Activated CD8-positive, alpha-beta memory T cell treated with anti-CD3 and anti-CD28 coated beads for 1 hour (primary cell): ENCODE measurements around the gene DOP1B.
"Not testable (repeated sequence)": the region's sequence is repeated elsewhere in the genome, so short reads cannot be mapped to it uniquely, and the experiment has no call there.

ENCODE experiments used
- DNase-seq, 2 donors: peaks; one replicate each; pipeline ENCODE4 v3.0.0-alpha.2; 2020; ENCODE audit warnings: low read depth in 1 of 2; ENCODE audit errors: extremely low read depth in 1 of 2

Gene DOP1B, protein sequence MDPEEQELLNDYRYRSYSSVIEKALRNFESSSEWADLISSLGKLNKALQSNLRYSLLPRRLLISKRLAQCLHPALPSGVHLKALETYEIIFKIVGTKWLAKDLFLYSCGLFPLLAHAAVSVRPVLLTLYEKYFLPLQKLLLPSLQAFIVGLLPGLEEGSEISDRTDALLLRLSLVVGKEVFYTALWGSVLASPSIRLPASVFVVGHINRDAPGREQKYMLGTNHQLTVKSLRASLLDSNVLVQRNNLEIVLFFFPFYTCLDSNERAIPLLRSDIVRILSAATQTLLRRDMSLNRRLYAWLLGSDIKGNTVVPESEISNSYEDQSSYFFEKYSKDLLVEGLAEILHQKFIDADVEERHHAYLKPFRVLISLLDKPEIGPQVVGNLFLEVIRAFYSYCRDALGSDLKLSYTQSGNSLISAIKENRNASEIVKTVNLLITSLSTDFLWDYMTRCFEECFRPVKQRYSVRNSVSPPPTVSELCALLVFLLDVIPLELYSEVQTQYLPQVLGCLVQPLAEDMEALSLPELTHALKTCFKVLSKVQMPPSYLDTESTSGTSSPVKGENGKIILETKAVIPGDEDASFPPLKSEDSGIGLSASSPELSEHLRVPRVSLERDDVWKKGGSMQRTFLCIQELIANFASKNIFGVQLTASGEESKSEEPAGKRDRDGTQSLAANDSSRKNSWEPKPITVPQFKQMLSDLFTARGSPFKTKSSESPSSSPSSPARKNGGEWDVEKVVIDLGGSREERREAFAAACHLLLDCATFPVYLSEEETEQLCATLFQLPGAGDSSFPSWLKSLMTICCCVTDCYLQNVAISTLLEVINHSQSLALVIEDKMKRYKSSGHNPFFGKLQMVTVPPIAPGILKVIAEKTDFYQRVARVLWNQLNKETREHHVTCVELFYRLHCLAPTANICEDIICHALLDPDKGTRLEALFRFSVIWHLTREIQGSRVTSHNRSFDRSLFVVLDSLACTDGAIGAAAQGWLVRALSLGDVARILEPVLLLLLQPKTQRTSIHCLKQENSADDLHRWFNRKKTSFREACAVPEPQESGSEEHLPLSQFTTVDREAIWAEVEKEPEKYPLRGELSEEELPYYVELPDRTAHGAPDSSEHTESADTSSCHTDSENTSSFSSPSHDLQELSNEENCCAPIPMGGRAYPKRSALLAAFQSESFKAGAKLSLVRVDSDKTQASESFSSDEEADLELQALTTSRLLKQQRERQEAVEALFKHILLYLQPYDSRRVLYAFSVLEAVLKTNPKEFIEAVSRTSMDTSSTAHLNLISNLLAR (N-terminal part only)

DNA sequence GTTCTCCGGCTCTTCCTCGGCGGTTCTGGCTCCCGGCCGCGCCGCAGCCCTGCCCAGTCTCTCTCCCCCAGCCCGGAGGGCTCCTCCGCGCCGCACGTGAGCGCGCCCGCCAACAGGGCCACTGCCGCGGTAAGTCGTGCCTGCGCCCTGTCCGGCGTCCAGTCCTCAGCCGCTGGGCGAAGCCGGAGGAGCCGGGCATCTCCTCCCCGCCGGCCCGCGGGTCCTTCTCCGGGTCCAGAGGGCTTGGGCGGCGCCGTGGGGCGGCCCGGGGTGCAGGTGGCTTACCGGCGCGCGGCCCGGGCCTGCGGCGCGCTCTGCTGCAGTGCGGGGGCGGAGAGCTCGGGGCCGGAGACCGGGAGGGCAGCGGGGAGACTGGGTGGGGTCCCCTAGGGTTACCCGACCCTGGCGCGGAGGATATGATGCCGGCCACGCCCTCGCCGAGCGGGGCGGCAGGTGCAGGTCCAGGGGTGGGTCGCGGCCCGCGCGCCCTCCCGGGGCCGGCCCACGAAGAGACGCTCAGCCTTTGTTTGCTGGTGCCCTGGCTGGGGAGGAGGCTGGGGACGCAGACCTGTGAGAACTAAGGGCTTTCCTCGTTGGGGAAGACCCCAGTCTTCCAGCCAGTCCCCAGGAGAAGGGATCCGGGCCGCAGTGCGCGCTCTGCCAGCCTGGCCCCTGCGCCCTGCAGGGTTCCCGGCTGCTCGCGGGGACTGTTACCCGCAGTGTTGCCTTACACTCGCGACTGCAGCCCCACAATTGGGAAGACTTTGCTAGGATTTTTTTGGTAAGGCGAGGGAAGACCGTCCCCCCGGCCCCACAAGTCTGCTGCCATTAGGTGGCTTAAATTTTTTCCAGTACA, at the start of gene DOP1B:
Gene DOP1B (plus strand): TSS at position 10 of the 856 bp plus-strand sequence. CDS start 7,910 bp downstream, outside the sequence.
- no peak for DNase-seq

DNA sequence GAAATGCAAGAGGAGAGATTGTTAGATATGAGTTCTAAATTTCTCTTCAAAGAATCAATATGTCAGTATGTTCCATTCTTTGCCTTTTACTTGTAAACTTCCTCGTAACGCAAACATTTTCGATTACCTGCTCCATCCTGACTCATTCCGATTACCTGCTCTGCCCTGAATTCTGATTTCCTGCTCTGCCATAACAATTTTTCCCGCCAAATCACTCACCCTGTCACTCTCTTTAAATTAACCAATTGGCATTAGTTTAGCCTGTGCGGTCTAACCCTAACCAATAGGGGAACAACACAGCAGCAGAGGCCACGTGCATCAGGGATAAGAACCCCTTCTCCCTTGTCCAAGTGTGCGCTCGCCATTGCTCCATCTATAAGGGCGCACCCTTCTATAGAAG, 46.8 kb upstream of the DOP1B start:
- DNase-seq = no peak

DNA sequence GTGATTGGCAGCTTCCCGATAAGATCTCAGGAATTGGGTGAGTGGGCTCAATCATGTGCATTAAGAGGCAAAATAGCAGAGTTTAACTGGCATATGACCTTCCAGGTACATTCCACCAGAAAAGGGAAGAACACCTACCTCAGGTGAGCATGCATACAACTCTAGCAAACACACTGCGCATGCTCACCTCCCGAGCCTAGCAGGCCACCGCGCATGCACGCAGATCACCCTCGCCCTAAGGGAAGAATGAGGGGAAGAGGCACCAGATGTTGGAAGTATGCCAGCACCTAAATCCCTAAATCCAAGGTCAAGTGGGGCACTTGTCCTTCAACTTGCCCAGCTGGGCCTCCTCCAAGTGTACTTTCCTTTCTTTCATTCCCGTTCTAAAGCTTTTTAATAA, 45.4 kb upstream of the DOP1B start:
- DNase-seq = no peak

DNA sequence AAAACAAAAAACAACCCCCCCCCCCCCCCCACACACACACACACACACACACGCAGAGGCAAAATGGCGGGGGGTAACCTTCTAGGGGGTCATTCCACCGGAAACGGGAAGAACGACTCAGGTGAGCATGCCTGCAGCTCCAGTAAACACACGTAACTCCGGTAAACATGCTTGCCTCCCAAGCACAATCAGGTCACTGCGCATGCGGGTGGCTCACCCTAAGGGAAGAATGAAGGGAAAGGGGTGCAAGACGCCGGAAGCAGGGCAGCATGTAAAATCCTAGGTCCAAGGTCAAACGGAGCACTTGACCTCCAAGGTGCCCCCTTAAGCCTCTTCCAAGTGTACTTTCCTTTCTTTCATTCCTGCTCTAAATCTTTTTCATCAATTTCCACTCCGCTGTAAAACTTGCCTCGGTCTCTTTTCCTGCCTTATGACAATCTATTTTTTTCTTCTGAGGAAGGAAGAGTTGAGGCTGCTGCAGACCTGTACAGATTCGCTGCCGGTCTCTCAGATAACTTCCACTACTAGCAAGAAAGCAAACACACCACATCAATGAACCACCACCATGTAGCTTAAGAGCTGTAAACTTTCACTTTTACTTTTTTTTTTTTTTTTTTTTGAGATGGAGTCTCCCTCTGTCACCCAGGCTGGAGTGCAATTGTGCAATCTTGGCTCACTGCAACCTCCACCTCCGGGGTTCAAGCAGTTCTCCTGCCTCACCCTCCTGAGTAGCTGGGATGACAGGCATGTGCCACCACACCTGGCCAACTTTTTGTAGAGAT, 42.8 kb upstream of the DOP1B start:
- DNase-seq = peak in 1 of 2 donors; percentile 35

DNA sequence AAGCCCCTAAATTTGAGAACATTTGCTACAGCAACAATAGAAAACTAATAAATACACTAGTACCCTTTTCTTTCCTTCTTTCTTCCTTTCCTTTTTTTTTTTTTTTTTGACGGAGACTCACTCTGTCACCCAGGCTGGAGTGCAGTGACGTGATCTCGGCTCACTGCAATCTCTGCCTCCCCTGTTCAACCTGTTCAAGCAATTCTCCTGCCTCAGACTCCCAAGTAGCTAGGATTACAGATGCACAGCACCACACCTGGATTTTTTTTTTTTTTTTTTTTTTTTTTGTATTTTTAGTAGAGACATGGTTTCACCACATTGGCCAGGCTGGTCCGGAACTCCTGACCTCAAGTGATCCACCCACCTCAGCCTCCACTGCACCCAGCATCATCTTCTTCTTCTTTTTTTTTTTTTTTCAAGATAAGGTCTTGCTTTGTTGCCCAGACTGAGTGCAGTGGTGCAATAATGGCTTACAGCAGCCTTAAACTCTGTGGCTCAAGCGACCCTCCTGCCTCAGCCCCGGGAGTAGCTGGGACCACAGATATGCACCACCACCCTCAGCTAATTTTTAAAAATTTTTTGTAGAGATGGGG, 41.4 kb upstream of the DOP1B start:
- no peak for DNase-seq

DNA sequence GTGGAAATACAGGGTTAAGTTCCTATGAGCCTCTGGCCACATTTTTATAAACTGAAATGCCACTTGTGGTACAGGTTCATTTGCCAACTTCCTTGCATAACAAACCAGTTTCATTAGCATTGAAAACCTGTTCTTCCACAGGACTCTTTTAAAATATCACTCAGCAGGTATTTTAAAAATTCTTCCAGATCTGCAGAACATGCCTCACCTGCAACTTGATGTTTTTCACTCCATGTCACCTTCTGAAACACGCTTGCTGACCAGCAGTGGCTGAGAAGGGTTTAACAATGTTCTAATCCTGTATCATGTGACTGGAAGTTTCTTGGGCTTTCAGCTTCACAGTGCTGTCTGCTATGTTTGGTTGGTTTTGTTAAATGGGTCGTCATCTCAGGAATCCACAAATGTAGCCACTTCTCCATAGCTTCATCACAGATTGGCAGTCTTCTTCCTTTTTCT, 39.3 kb upstream of the DOP1B start:
- no peak for DNase-seq

DNA sequence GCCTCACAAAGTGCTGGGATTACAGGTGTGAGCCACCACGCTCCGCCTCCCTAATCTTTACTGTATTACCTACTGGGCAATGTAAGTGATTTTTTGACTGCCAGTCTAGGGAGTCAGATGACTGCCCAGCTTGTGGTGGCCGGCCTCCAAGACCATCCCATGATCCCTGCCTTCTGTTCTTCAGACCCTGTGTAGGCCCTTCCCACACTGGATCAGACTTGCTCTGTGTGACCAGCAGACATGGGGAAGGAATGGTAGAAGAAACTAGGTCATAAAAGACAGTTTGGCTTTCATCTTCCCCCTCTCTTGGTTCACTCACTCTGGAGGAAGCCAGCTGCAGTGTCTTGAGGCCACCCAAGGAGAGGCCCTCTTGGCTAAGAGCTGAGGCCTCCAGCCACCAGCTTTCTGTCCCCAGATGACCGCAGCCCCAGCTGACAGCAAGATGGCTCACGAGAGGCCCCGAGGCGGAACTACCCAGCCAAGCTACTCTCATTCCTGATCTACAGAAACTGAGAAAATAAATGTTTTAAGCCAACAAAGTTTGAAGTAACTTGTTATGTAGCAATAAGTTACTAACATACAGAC, 36.2 kb upstream of the DOP1B start:
- DNase-seq = no peak

DNA sequence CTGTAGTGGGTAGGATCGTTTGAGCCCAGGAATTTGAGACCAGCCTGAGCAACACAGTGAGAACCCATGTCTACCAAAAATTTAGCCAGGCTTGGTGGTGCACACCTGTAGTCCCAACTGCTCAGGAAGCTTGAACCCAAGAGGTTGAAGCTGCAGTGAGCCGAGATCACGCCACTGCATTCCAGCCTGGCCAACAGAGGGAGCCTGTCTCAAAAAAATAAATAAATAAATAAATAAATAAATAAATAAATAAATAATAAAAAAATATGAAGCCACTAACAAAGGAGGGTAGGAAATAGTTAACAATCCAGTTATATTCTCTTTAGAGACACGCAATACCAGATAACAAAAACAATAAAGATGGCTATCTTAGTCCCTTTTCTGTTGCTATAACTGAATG, 33.6 kb upstream of the DOP1B start:
- no peak for DNase-seq

DNA sequence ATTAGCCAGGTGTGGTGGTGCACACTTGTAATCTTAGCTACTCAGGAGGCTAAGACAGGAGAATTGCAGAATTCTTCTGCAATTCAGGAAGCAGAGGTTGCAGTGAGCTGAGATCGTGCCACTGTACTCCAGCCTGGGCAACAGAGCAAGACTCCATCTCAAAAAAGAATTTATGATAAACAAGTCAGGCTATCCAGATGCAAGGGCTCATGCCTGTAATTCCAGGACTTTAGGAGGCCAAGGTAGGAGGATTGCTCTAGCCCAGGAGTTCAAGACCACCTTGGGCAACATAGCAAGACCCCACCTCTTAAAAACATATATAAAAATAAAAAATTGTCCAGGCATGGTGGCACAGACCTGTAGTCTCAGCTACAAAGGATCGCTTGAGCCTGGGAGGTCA, 32.2 kb upstream of the DOP1B start:
- no peak for DNase-seq

DNA sequence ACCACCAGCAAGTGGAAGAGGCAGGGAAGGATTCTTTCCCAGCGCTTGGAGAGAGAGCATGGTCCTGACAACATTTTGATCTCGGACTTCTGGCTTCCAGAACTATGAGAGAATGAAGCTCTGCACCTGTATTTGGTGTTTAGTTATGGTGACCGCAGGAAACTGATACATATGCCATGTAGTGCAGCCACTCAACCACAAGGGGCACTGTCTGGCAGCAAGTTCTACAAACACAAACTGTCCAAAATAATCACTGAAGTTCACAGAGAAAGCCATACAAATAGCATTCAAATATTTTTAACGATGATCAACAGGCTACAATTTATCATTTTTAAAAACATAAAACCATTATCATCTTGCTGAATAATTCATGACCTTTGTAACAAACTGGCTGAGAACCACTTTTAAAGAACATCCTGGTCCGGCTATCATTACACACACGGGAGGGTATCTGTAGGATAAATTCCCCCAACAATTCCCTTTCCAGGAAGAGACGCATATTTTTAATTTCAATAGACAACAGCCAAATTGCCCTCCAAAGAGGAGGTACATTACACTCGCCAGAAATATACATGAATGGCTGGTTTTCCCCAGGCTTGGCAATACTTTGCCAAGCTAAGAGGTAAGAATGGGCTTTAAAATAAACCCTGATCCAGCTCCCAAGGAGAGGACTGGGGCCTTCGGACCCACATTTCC, 31.0 kb upstream of the DOP1B start:
- DNase-seq = peak; percentile 11 to 37

DNA sequence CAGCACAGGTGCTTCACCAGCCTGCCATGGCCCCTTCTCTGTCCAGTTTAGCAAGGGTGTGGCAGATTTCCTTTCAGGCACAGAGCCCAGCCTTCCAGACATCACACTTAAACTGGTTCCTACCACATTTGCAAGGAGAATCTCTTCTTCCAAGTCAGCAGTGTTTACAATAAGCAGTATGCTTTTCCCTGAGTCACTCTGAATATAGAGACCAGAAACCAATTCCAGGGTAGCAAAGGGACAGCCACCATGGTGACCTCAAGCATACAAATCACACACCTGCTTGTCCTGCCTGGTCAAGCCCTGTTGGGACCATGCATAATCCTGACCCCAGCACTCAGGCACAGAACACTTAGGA, 30.4 kb upstream of the DOP1B start:
- DNase-seq = no peak

DNA sequence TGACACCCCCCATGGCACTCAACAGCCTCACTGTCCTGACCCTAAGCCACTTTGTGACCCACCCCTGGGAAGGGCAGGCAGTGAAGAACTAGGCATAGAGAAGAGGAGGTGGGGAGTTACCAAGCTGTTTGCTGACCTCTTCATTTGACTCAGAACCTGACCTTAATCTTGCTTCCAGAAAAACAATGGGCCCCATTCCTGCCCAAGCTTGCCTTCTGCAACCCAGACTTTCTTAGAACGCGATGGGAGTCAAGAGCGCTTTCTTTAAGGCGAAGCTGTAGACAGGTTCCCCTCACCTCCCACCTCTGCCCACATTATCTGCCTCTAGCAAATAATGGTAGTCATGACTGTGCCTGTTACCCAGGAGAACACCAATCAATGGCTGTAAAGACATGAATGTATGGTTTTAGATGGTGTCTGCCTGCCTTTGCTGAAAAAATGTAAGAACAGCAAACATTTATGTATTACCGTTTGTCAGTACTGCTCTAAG, 30.0 kb upstream of the DOP1B start:
- no peak for DNase-seq

DNA sequence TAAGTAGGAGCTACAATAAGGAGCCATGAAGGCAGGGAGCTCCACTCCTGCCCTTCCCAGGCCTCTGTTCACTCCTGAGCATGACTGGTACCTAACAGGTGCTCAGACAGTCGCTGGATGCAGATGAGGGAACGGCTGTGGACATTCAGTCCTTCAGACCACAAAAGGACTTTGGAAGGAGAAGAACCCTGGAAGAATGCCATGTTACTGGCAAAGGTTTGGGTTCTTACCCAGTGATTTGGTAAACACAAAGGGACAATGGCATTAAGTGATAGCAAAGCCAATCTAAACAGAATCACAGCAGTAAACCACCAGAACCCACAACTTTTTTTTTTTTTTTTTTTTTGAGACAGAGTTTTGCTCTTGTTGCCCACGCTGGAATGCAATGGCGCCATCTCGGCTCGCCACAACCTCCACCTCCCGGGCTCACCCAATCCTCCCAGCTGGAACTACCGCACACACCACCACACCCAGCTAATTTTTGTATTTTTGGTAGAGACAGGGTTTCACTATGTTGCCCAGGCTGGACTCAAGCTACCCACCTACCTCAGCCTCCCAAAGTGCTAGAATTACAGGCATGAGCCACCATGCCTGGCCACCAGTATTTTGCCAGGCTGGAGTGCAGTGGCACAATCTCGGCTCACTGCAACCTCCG, 29.2 kb upstream of the DOP1B start:
- no peak for DNase-seq

DNA sequence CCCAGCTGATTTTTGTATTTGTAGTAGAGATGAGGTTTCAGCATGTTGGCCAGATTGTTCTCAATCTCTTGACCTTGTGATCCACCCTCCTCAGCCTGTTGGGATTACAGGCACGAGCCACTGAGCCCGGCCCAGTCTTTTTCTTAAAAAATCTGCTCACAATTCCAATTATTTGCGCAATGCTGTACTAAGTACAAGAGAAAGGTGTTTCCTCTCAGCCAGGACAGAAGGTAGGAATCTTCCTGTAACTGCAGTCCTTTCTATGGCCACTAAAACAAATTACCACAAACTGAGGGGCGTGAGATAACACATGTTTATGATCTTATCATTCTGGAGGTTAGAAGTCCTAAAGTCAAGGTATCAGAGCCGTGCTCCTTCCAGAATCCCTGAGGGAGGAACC, 28.6 kb upstream of the DOP1B start:
- DNase-seq = no peak

DNA sequence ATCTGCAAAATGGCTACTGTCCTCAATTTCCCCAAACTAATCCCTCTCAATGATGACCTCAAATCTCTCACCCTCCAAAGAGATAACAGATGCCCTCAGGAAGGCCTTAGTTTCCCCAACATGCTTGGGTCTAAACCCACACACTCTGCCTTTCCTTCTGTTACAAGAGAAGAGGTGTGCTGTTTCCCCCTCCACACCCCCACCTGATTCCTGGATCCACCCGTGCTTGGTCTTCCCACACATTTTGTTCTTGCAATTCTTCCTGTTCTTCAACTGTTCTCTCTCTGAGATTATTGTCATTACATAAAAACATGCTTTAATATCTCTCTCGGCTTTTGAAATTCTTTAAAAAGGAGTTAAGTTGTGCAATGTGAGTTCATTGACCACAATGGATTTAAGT, 27.4 kb upstream of the DOP1B start:
- DNase-seq = no peak

DNA sequence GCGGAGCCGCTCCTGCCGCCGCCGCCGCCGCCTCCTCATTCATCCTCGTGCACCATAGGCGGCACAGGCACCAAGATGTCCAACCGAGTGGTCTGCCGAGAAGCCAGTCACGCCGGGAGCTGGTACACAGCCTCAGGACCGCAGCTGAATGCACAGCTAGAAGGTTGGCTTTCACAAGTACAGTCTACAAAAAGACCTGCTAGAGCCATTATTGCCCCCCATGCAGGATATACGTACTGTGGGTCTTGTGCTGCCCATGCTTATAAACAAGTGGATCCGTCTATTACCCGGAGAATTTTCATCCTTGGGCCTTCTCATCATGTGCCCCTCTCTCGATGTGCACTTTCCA, 26.2 kb upstream of the DOP1B start:
- DNase-seq = not testable (repeated sequence)

DNA sequence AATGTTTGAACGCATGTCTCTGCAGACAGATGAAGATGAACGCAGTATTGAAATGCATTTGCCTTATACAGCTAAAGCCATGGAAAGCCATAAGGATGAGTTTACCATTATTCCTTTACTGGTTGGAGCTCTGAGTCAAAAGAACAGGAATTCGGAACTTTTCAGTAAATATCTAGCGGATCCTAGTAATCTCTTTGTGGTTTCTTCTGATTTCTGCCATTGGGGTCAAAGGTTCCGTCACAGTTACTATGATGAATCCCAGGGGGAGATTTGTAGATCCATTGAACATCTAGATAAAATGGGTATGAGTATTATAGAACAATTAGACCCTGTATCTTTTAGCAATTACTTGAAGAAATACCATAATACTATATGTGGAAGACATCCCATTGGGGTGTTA, 25.8 kb upstream of the DOP1B start:
- not testable (repeated sequence) for DNase-seq

DNA sequence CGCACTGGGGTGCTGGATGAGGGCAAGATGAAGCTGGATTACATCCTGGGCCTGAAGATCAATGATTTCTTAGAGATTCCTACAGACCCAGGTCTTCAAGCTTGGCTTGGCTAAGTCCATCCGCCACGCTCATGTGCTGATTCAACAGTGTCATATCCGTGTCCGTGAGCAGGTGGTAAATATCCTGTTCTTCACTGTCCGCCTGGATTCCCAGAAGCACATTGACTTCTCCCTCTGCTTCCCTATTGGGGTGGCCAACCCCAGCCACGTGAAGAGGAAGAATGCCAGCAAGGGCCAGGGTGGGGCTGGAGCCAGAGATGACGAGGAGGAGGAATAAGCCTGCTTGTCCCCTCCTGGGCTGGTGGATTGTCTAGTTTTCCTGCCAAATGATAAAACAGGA, 23.9 kb upstream of the DOP1B start:
- DNase-seq = no peak
